PC-3 (cell line): ENCODE measurements around the gene NKPD1. TPM values are rescaled to one million over a fixed set of nuclear protein-coding genes. Genes with fewer than 3 reads are reported as not detected.

ENCODE experiments used
- ATAC-seq: fragments of 200-7000 bp; cut with Tn5 transposase; 2 replicates; pipeline ENCODE4 v1.9.1; 2020; ENCODE audit warnings: mild to moderate bottlenecking, moderate library complexity
- BruUV-seq: library from RNA; stranded (reverse); fragments of 400-500 nt; replicated peaks from 2 replicates; lab custom pipeline; 2021; lab: Mats Ljungman, UMichigan
- CTCF ChIA-PET: fragments of 300-600 bp; sonication (Branson Sonifier 250); formaldehyde crosslinking; loops from one replicate; lab custom pipeline; 2022; ENCODE audit warnings: antibody characterized with exemption; lab: Charles Lee
- POLR2A ChIA-PET: fragments of 300-600 bp; sonication (Branson Sonifier 250); formaldehyde crosslinking; loops from one replicate; lab custom pipeline; 2022; ENCODE audit warnings: antibody characterized with exemption; ENCODE audit not compliant: unreplicated experiment; lab: Charles Lee
- DNase-seq: peaks from one replicate; pipeline ENCODE4 v3.0.0-alpha.2; 2015
- H2AFZ ChIP-seq: fragments of 300-600 bp; sonication (generic); 2 replicates; pipeline ENCODE4 v1.6.0; 2016; ENCODE audit warnings: antibody characterized with exemption, low read length
- H3F3A ChIP-seq: fragments of 300-600 bp; sonication (generic); one replicate; pipeline ENCODE4 v1.6.0; 2017; ENCODE audit warnings: antibody characterized with exemption, low read length, control low read depth, mild to moderate bottlenecking; ENCODE audit not compliant: unreplicated experiment
- H3K27ac ChIP-seq: fragments of 300-600 bp; sonication (generic); 2 replicates; pipeline ENCODE4 v1.5.1; 2016; ENCODE audit warnings: mild to moderate bottlenecking, low read length
- H3K27me3 ChIP-seq: fragments of 300-600 bp; sonication (generic); 2 replicates; pipeline ENCODE4 v1.6.1; 2016; ENCODE audit warnings: low read length, mixed read lengths
- H3K36me3 ChIP-seq: fragments of 300-600 bp; sonication (generic); 2 replicates; pipeline ENCODE4 v1.6.1; 2016; ENCODE audit warnings: low read depth, mixed run types, low read length, mixed read lengths
- H3K4me1 ChIP-seq: fragments of 300-600 bp; sonication (generic); 2 replicates; pipeline ENCODE4 v1.5.1; 2016; ENCODE audit warnings: low read length; ENCODE audit not compliant: insufficient read depth
- H3K4me2 ChIP-seq: fragments of 300-600 bp; sonication (generic); 2 replicates; pipeline ENCODE4 v1.6.0; 2016; ENCODE audit warnings: low read length
- H3K4me3 ChIP-seq: fragments of 300-600 bp; sonication (generic); 2 replicates; pipeline ENCODE4 v1.5.1; 2016; ENCODE audit warnings: mild to moderate bottlenecking, low read length, mixed read lengths
- H3K79me2 ChIP-seq: fragments of 300-600 bp; sonication (generic); 2 replicates; pipeline ENCODE4 v1.6.1; 2017; ENCODE audit warnings: low read length, mixed read lengths
- H3K9ac ChIP-seq: fragments of 300-600 bp; sonication (generic); 2 replicates; pipeline ENCODE4 v1.6.0; 2016; ENCODE audit warnings: mild to moderate bottlenecking, low read length
- H3K9me2 ChIP-seq: fragments of 300-600 bp; sonication (generic); replicated peaks from 2 replicates; pipeline ENCODE4 v1.6.1; 2016; ENCODE audit warnings: mixed run types, low read length, mixed read lengths
- H3K9me3 ChIP-seq: fragments of 300-600 bp; sonication (generic); 2 replicates; pipeline ENCODE4 v1.6.1; 2016; ENCODE audit warnings: low read length, mixed read lengths
- H4K20me1 ChIP-seq: fragments of 300-600 bp; sonication (generic); 2 replicates; pipeline ENCODE4 v1.6.1; 2016; ENCODE audit warnings: low read length, mixed read lengths
- EZH2 ChIP-seq: fragments of 300-600 bp; sonication (generic); IDR thresholded peaks from one replicate; pipeline ENCODE4 v1.6.1; 2017; ENCODE audit warnings: antibody characterized with exemption, mild to moderate bottlenecking, low read length; ENCODE audit not compliant: unreplicated experiment
- EZH2phosphoT487 ChIP-seq: fragments of 300-600 bp; sonication (generic); IDR thresholded peaks from 2 replicates; pipeline ENCODE4 v1.6.1; 2018; ENCODE audit warnings: mild to moderate bottlenecking, antibody characterized with exemption, low read length, borderline replicate concordance
- intact Hi-C: fragments of 100-400 bp; cut with micrococcal nuclease; formaldehyde crosslinking; loops from 2 replicates; pipeline ENCODE4 v1.9.0; 2023
- total RNA-seq: library from RNA; depleted of rRNA; stranded (reverse); fragments of >200 nt; gene quantifications from 2 replicates; pipeline ENCODE4 v1.2.3, GENCODE V29; 2014
- TF ChIP-seq, protein P1 (sequence below): fragments of 300-600 bp; sonication (generic); conservative IDR thresholded peaks from 2 replicates; pipeline ENCODE4 v1.5.1; 2017; ENCODE audit warnings: antibody characterized with exemption, low read depth, mild to moderate bottlenecking, low read length

Gene NKPD1
- total RNA-seq, 1 experiment from 2014 or later, result 1.1 TPM

DNA sequence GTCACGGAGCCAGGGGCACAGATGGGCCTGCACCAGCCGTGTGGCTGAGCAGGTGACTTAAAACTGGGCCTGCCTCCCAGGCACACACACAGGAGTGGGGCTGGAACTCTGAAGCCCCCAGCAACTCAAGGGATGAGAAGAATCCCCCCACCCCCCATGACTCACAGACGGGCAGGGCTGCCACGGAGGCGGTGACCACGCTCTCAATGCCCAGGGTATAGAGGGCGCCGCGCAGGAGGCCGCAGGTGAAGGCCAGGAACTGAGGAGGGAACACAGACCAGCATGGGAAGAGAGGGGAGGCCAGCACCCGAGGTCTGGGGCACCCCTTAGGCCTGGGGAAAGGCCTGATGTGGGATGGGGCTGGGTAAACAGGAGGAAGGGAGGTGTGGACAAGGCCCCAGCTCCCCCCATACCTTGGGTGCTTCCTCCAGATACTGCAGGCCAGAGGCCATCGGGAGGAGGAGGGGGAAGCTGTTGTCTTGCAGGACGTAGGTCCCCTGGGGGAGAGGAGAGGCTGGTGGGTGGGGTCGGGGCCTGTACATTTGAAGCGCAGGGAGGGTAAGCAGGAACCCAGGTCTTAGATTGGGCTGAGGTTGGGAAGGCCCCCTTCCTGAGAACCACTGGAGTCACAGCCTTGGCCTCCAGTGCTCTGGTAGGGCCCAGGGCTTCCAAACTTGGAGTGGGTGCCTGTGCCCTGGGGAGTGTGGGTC is 3.1 kb upstream of the NKPD1 start:
- Histone ChIP-seq H2AFZ (no peak overlapping the region), H3K27ac (no peak overlapping the region), H4K20me1 (no peaks in the 10 kb centered on the region), H3K9me2 (no peaks in the 10 kb centered on the region), H3K9me3 (no peaks in the 10 kb centered on the region), H3K36me3 (no peaks in the 10 kb centered on the region), H3F3A (no peaks in the 10 kb centered on the region), H3K9ac (no peak overlapping the region), H3K4me2 (no peak overlapping the region), H3K27me3 (no peaks in the 10 kb centered on the region), H3K4me3 (no peak overlapping the region), H3K4me1 (peaks cover 11% of the 10 kb centered on the region), H3K79me2 (no peaks in the 10 kb centered on the region)
- ChIA-PET POLR2A (no interaction called here), CTCF (no interaction called here)
- no peak for DNase-seq
- ATAC-seq, result no peak
- no TSS peak for BruUV-seq
- no peak for TF ChIP-seq EZH2
- TF ChIP-seq, protein P1, sequence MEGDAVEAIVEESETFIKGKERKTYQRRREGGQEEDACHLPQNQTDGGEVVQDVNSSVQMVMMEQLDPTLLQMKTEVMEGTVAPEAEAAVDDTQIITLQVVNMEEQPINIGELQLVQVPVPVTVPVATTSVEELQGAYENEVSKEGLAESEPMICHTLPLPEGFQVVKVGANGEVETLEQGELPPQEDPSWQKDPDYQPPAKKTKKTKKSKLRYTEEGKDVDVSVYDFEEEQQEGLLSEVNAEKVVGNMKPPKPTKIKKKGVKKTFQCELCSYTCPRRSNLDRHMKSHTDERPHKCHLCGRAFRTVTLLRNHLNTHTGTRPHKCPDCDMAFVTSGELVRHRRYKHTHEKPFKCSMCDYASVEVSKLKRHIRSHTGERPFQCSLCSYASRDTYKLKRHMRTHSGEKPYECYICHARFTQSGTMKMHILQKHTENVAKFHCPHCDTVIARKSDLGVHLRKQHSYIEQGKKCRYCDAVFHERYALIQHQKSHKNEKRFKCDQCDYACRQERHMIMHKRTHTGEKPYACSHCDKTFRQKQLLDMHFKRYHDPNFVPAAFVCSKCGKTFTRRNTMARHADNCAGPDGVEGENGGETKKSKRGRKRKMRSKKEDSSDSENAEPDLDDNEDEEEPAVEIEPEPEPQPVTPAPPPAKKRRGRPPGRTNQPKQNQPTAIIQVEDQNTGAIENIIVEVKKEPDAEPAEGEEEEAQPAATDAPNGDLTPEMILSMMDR, result no peak
- intact Hi-C loops, result loop anchor here (5.0 kb wide), 1 partner anchor 83 kb away; the partner anchor contains the start of gene EXOC3L2

DNA sequence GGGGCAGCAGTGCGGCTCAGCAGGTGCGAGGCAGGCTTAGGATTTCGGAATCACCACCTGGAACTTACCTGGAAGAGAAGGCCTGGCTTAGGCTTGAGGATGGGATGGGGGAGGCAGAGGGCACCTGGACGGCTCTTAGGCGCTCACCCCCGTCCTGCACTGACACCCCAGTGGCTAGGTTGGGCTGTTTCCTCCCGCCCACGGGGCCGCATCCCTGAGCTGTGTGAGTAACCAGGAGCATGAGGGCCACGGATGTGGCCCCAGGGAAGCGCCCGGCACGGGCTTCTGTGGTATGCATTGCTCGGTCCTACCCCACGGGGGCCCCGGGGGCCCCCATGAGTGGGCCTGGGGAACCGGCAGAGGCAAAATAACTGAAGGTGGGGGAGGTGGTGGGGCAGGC is 2.4 kb upstream of the NKPD1 start:
- TF ChIP-seq, protein P1, result no peak
- no peak for TF ChIP-seq EZH2phosphoT487
- no peak for TF ChIP-seq EZH2
- H3K27me3 ChIP-seq, result no peaks in the 10 kb centered on the region
- no peak overlapping the region for H3K4me2 ChIP-seq
- no peaks in the 10 kb centered on the region for H3K9me3 ChIP-seq
- H3K27ac ChIP-seq, result no peak overlapping the region
- H2AFZ ChIP-seq, result no peak overlapping the region
- no peak overlapping the region for H3K4me3 ChIP-seq
- no peaks in the 10 kb centered on the region for H3K9me2 ChIP-seq
- BruUV-seq, result no TSS peak
- no peak for ATAC-seq
- no peaks in the 10 kb centered on the region for H3F3A ChIP-seq
- no peak for DNase-seq
- no peaks in the 10 kb centered on the region for H3K36me3 ChIP-seq
- H3K9ac ChIP-seq, result no peak overlapping the region
- ChIA-PET POLR2A (no interaction called here), CTCF (no interaction called here)
- intact Hi-C loops, result loop anchor here (5.0 kb wide), 1 partner anchor 84 kb away; the partner anchor contains the start of gene EXOC3L2
- H4K20me1 ChIP-seq, result no peaks in the 10 kb centered on the region
- H3K79me2 ChIP-seq, result no peaks in the 10 kb centered on the region
- peaks cover 11% of the 10 kb centered on the region for H3K4me1 ChIP-seq

DNA sequence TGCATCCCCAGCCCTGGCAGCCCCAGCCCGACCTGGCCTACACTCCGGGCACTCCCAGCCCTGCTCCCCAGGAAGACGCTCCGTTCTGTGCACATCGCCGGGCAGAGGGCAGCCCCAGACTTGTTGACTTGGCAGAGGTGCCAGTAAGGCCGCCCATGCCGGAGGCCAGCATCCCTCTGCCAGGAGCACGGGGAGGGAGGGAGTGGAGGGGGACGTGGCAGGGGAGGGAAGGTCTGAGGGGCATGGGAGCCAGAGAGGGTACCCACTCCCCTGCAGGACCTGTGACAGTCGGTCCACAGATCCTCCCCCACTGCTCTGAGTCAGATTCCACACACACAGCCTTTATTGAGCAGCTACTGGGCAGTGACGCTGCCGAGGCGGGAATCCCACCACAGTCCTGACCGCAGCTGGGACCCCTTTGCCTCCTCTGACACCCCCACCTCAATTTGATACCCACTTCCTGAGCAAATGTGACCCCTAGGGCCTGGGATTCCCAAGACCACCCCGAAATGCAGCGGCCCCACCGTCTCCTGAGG is 1.9 kb upstream of the NKPD1 start:
- BruUV-seq, result no TSS peak
- H3K4me2 ChIP-seq, result no peak overlapping the region
- H2AFZ ChIP-seq, result no peak overlapping the region
- H3K9ac ChIP-seq, result no peak overlapping the region
- no peaks in the 10 kb centered on the region for H3F3A ChIP-seq
- no peak for ATAC-seq
- CTCF ChIA-PET, result no interaction called here
- peaks cover 11% of the 10 kb centered on the region for H3K4me1 ChIP-seq
- TF ChIP-seq, protein P1, result no peak
- TF ChIP-seq EZH2phosphoT487, result no peak
- no peak for TF ChIP-seq EZH2
- POLR2A ChIA-PET, result no interaction called here
- H3K4me3 ChIP-seq, result no peak overlapping the region
- H3K36me3 ChIP-seq, result no peaks in the 10 kb centered on the region
- no peaks in the 10 kb centered on the region for H3K9me2 ChIP-seq
- no peaks in the 10 kb centered on the region for H4K20me1 ChIP-seq
- intact Hi-C loops, result loop anchor here (5.0 kb wide), 1 partner anchor 85 kb away; the partner anchor contains the start of gene EXOC3L2
- no peak for DNase-seq
- H3K79me2 ChIP-seq, result no peaks in the 10 kb centered on the region
- H3K9me3 ChIP-seq, result no peaks in the 10 kb centered on the region
- no peaks in the 10 kb centered on the region for H3K27me3 ChIP-seq
- no peak overlapping the region for H3K27ac ChIP-seq
